H1 (cell line): ENCODE data around the gene ARHGEF7. TPM values are rescaled to one million over a fixed set of nuclear protein-coding genes. Genes with fewer than 3 reads are reported as not detected.

Experiments
- BCL11A ChIP-seq, 2 experiments: IDR thresholded peaks; one replicate each; pipeline ENCODE4 v1.6.1; 2011; ENCODE audit warnings: low read depth in 2 of 2, low read length in 2 of 2, mild to moderate bottlenecking in 2 of 2
- BRCA1 ChIP-seq: IDR thresholded peaks from 2 replicates; pipeline ENCODE4 v1.6.1; 2012; ENCODE audit warnings: low read depth, low read length, improper control_type of control experiment
- CHD7 ChIP-seq: fragments of 300-600 bp; sonication (generic); IDR thresholded peaks from 2 replicates; pipeline ENCODE4 v1.7.1; 2012; ENCODE audit warnings: low read length, moderate library complexity, mild to moderate bottlenecking, inconsistent platforms; ENCODE audit not compliant: insufficient replicate concordance
- EP300 ChIP-seq, 2 experiments: IDR thresholded peaks; 1 replicate in 1 of 2; 2 replicates in 1 of 2; pipeline ENCODE4 v1.6.1; 2011 to 2012; ENCODE audit warnings: low read depth in 2 of 2, low read length in 2 of 2, mild to moderate bottlenecking in 2 of 2, borderline replicate concordance in 1 of 2, inconsistent platforms in 1 of 2, moderate library complexity in 1 of 2
- SRF ChIP-seq: IDR thresholded peaks from 2 replicates; pipeline ENCODE4 v1.6.1; 2011; ENCODE audit warnings: mild to moderate bottlenecking, low read depth, low read length, moderate library complexity
- polyA plus RNA-seq, 7 experiments: library from polyadenylated mRNA; depleted of rRNA in 3 of 7; stranded (reverse) in 5 of 7; unstranded in 2 of 7; fragments of >200 nt in 5 of 7; fragments of 200-250 nt in 2 of 7; gene quantifications; 1 replicate in 5 of 7; 2 replicates in 1 of 7; 4 replicates in 1 of 7; pipeline versions ENCODE4 v1.2.1 to v1.2.3, GENCODE V29; 2011 to 2013; ENCODE audit warnings: missing spikeins in 2 of 7, mixed read lengths in 2 of 7
- total RNA-seq: library from RNA; stranded (reverse); fragmentation: NEBNext Ultra II Directional; extraction: Animal tissue kit (Norgen Biotek cat#: 25700); gene quantifications from 2 replicates; pipeline ENCODE4 v1.2.1, GENCODE V29; 2021

ARHGEF7 gene
- total and polyA plus RNA-seq, 2 of the 8 experiments (the other 6 are each of a cell fraction or from before 2014, with no cell fraction given), result 26.2 to 56.5 TPM

DNA sequence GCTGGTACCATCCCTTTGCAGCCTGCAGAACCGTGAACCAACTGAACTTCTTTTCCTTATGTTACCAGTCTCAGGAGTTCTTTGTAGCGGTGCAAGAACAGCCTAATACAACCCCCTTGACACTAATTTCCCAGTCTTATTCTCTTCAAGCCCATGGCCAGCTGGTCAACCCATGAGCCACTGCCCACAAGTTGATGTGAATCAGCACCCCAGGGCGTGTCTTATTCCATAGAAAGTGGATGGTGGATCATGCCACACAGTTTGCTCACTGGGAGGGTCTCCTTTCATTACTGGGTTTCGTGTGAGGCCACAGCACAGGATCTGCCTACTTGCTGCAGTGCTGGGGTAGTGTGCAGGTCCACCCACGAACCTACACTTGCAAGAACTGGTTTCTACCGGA lies 232.3 kb downstream of the ARHGEF7 start (continued):
- TF ChIP-seq CHD7 (no peak), SRF (no peak), BRCA1 (no peak), BCL11A (IDR thresholded peaks at IDR 0.05; ENCODE audit: low read depth in 2 of 2, low read length in 2 of 2) (no peak), EP300 (IDR thresholded peaks at IDR 0.05; ENCODE audit: borderline replicate concordance in 1 of 2, low read depth in 2 of 2, low read length in 2 of 2) (no peak)
